Peyer's patch (tissue), 4 donors: ENCODE measurements around the gene GPC3.

ENCODE experiments used
- POLR2A ChIP-seq, 2 donors: fragments of 450-650 bp; IDR thresholded peaks; one replicate each; pipeline ENCODE4 v1.5.1; 2017; ENCODE audit warnings: antibody characterized with exemption in 2 of 2, mild to moderate bottlenecking in 2 of 2, moderate library complexity in 2 of 2
- TF ChIP-seq, protein P1 (sequence below), 6 experiments: fragments of 450-650 bp in 4 of 6; fragments of 200-600 bp in 2 of 6; sonication (generic) in 1 of 6; IDR thresholded peaks; one replicate each; pipeline ENCODE4 v1.5.1; 2017 to 2019; ENCODE audit warnings: antibody characterized with exemption in 6 of 6, mild to moderate bottlenecking in 3 of 6, moderate library complexity in 1 of 6

DNA sequence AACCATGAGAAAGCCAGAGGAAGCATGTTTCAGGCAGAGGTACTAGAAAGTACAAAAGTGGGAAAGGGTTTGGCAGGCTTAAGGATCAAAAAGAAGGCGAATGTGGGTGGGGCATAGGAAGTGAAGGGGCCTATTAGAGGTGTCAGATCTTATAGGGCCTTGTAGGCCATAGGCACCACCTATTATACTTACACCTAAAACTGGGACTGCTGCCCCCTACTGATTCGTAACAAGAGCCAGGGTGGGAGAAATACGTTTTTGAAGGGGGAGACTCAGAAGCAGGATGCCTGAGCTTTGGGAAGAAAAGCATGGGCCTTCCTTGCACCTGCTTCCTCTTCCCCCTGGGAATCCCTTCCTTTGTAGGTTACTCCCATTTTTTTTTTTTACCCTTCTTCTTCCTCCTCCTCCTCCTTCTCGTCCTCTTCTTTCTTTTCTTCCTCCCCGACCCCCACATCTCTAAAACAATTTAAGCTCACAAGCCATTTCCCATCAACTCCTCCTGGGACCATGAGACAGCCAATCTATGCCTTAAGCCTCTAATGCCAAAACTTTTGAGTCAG, 40.7 kb upstream of the GPC3 start:
- TF ChIP-seq, protein P1, sequence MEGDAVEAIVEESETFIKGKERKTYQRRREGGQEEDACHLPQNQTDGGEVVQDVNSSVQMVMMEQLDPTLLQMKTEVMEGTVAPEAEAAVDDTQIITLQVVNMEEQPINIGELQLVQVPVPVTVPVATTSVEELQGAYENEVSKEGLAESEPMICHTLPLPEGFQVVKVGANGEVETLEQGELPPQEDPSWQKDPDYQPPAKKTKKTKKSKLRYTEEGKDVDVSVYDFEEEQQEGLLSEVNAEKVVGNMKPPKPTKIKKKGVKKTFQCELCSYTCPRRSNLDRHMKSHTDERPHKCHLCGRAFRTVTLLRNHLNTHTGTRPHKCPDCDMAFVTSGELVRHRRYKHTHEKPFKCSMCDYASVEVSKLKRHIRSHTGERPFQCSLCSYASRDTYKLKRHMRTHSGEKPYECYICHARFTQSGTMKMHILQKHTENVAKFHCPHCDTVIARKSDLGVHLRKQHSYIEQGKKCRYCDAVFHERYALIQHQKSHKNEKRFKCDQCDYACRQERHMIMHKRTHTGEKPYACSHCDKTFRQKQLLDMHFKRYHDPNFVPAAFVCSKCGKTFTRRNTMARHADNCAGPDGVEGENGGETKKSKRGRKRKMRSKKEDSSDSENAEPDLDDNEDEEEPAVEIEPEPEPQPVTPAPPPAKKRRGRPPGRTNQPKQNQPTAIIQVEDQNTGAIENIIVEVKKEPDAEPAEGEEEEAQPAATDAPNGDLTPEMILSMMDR (IDR thresholded peaks at IDR 0.05) = no peak
- TF ChIP-seq POLR2A (IDR thresholded peaks at IDR 0.05) = no peak
